ENCODE measurements around the gene CHST8. TPM values are rescaled to one million over a fixed set of nuclear protein-coding genes. Genes with fewer than 3 reads are reported as not detected.

The CHST8 gene
- total RNA-seq, 1 donor from 2014 or later: not detected

DNA sequence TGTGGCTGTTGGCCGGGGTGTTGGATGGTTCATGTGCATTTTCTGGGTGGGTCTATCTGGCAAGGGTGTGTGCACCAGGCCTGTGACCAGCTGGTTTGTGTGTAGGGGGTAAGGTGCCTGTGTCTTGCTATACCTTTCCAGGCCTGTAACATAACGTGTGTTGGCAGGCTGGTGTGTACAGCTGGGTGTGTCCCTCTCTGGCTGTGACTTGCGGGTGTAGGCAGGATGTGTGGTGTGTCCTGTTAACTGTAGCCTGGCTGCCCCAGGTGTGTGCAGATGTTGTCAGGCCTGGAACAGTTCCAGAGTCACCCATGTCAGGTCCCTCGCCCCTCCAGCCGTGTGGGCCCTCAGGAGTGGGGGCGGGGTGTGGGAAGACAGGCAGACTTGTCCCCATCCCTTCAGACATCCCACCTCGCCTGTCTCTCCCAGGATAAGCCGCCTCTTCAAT, 184.7 kb downstream of the CHST8 start:
- no peak for DNase-seq (ENCODE audit: low read depth)
- TF ChIP-seq, protein P1, sequence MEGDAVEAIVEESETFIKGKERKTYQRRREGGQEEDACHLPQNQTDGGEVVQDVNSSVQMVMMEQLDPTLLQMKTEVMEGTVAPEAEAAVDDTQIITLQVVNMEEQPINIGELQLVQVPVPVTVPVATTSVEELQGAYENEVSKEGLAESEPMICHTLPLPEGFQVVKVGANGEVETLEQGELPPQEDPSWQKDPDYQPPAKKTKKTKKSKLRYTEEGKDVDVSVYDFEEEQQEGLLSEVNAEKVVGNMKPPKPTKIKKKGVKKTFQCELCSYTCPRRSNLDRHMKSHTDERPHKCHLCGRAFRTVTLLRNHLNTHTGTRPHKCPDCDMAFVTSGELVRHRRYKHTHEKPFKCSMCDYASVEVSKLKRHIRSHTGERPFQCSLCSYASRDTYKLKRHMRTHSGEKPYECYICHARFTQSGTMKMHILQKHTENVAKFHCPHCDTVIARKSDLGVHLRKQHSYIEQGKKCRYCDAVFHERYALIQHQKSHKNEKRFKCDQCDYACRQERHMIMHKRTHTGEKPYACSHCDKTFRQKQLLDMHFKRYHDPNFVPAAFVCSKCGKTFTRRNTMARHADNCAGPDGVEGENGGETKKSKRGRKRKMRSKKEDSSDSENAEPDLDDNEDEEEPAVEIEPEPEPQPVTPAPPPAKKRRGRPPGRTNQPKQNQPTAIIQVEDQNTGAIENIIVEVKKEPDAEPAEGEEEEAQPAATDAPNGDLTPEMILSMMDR (conservative IDR thresholded peaks at IDR 0.05; ENCODE audit: low read depth, low read length): no peak
- no peak overlapping the region for H3K4me3 ChIP-seq (ENCODE audit: low read depth, low read length)

DNA sequence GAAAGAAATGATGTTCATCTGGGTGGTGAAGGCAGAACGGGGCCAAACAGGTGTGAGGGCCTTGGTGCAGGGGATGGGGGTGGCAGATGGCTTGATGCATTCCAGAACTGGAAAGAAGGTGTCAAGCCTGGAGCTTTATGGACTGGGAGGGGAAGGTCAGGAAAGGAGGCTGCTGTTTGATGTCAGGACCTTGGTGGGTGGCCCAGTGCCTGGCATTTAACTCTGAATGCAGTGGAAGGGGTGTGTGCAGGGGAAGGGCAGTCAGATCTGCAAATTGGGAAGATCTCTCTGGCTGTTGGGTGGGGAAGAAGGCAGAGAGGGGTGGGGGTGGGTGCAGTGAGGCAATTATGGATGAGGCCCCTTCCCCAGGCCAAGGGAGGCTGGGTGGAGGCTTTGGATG, 186.6 kb downstream of the CHST8 start:
- H3K4me3 ChIP-seq (ENCODE audit: low read depth, low read length): no peak overlapping the region
- TF ChIP-seq, protein P1 (conservative IDR thresholded peaks at IDR 0.05; ENCODE audit: low read depth, low read length): no peak
- no peak for DNase-seq (ENCODE audit: low read depth)

DNA sequence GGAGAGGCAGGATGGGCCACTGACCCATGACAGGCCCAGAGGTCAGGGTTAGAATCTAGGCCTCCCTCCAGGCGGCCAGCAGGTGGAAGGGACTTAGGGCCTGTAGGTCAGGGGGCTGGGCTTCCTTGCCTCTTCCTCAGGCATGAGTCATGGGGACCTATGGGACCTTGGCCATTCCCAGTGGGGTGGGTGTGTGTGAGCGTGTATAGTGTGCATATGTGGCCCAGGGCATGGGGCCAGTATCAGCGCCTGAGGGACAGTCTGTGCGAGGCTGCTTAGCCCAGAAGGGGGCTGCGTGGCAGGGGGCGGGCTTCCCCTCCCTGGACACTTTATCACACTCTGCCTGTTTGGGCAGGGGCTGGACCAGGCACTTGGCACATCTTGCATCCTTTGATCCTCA, 188.2 kb downstream of the CHST8 start:
- H3K4me3 ChIP-seq (ENCODE audit: low read depth, low read length): no peak overlapping the region
- DNase-seq (ENCODE audit: low read depth): no peak
- TF ChIP-seq, protein P1 (conservative IDR thresholded peaks at IDR 0.05; ENCODE audit: low read depth, low read length): no peak

DNA sequence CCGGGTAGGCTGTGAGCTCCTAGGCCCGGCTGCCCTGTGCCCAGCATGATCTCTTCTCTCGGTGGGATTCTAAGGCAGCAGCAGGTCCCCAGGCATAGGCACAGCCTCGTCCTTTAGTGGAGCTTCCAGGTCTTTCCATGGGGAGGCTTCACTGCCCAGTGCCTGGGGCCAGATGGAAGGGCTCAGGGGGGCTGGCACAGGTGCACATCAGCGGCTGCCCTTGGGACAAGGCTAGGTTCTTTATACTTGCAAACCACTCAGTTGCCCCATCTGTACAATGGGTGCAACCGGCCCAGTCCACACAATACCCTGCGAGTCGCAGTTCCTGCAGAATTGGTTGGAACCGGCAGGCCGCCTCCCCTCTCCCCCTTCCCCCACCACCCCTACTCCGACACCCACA, 189.1 kb downstream of the CHST8 start:
- H3K4me3 ChIP-seq (ENCODE audit: low read depth, low read length): no peak overlapping the region
- TF ChIP-seq, protein P1 (conservative IDR thresholded peaks at IDR 0.05; ENCODE audit: low read depth, low read length): no peak
- DNase-seq (ENCODE audit: low read depth): no peak

DNA sequence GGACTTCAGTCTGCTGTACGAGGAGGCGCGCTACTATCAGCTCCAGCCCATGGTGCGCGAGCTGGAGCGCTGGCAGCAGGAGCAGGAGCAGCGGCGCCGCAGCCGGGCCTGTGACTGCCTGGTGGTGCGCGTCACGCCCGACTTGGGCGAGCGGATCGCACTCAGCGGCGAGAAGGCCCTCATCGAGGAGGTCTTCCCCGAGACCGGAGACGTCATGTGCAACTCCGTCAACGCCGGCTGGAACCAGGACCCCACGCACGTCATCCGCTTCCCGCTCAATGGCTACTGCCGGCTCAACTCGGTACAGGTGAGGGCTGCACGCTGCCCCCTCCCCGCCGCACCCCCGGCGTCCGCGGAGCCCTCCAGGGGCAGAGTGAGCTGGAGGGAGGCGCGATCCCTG, 189.5 kb downstream of the CHST8 start:
- TF ChIP-seq, protein P1 (conservative IDR thresholded peaks at IDR 0.05; ENCODE audit: low read depth, low read length): no peak
- no peak for DNase-seq (ENCODE audit: low read depth)
- H3K4me3 ChIP-seq (ENCODE audit: low read depth, low read length): no peak overlapping the region

DNA sequence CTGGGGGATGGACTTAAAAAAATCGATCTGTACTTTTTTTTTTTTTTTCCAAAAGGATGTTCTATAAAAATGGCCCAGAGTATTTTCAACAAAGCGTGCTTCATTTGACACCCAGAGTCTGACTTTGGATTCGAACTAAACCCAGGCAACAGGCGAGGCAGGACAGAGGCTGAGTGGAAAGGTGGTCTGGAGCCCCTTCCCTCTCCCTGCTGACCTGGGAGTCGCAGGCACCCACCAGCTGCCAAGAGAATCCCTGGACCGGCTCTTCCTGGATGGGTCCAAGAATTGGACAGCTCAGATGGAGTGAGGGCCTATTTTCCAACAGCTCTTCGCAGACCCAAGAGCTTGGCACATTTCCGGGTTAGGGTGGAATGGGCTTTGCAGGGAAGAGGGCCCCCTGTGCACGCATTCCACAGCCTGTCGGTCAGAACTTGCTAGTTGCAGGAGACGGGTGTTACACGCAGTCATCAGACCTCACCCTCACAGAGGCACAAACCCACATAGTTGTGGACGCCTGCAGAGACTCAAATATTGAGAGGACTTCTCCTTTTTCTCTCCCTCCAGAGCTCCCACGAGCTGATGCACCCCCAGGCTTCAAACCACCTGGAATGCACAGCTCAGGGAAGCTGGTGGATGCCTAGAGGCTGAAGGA, 190.1 kb downstream of the CHST8 start:
- no peak overlapping the region for H3K4me3 ChIP-seq (ENCODE audit: low read depth, low read length)
- TF ChIP-seq, protein P1 (conservative IDR thresholded peaks at IDR 0.05; ENCODE audit: low read depth, low read length): no peak
- DNase-seq (ENCODE audit: low read depth): no peak

Data from epithelial cell of proximal tubule (primary cell).